KMS-11 (cell line): Measurements from ENCODE around the gene PUSL1.

Source experiments
- H2AFZ ChIP-seq: fragments of 200-600 bp; sonication (generic); 2 replicates; pipeline ENCODE4 v1.6.1; 2016; ENCODE audit warnings: antibody characterized with exemption, mixed run types, low read depth
- H3K27ac ChIP-seq: fragments of 200-600 bp; sonication (generic); 2 replicates; pipeline ENCODE4 v1.6.1; 2016; ENCODE audit warnings: mild to moderate bottlenecking, mixed run types
- H3K27me3 ChIP-seq: fragments of 200-600 bp; sonication (generic); 2 replicates; pipeline ENCODE4 v1.6.1; 2017; ENCODE audit warnings: mild to moderate bottlenecking, low read depth, mixed run types, moderate library complexity; ENCODE audit not compliant: insufficient read depth
- H3K36me3 ChIP-seq: fragments of 200-600 bp; sonication (generic); 2 replicates; pipeline ENCODE4 v1.6.1; 2017; ENCODE audit warnings: mild to moderate bottlenecking, mixed run types; ENCODE audit not compliant: insufficient read depth
- H3K4me1 ChIP-seq: fragments of 200-600 bp; sonication (generic); 2 replicates; pipeline ENCODE4 v1.6.1; 2016; ENCODE audit warnings: mild to moderate bottlenecking, low read depth, mixed run types; ENCODE audit not compliant: poor library complexity, severe bottlenecking
- H3K4me2 ChIP-seq: fragments of 200-600 bp; sonication (generic); 2 replicates; pipeline ENCODE4 v1.7.0; 2016; ENCODE audit warnings: mild to moderate bottlenecking, mixed run types
- H3K4me3 ChIP-seq: fragments of 200-600 bp; sonication (generic); IDR thresholded peaks from 2 replicates; pipeline ENCODE4 v1.6.1; 2017; ENCODE audit warnings: low read depth, low read length, mixed read lengths; ENCODE audit not compliant: insufficient read depth
- H3K79me2 ChIP-seq: fragments of 200-600 bp; sonication (generic); 2 replicates; pipeline ENCODE4 v1.6.1; 2016; ENCODE audit warnings: low read depth, mixed run types; ENCODE audit not compliant: insufficient read depth
- H3K9ac ChIP-seq: fragments of 200-600 bp; sonication (generic); 2 replicates; pipeline ENCODE4 v1.6.1; 2016; ENCODE audit warnings: mild to moderate bottlenecking, mixed run types
- H4K20me1 ChIP-seq: fragments of 200-600 bp; sonication (generic); 2 replicates; pipeline ENCODE4 v1.6.1; 2016; ENCODE audit warnings: mild to moderate bottlenecking, mixed run types; ENCODE audit not compliant: insufficient read depth
- TF ChIP-seq, protein P1 (sequence below): fragments of 200-600 bp; sonication (generic); conservative IDR thresholded peaks from 2 replicates; pipeline ENCODE4 v1.6.1; 2017; ENCODE audit warnings: low read depth, mild to moderate bottlenecking, antibody characterized with exemption, low read length, moderate library complexity, mixed read lengths

PUSL1 gene

DNA sequence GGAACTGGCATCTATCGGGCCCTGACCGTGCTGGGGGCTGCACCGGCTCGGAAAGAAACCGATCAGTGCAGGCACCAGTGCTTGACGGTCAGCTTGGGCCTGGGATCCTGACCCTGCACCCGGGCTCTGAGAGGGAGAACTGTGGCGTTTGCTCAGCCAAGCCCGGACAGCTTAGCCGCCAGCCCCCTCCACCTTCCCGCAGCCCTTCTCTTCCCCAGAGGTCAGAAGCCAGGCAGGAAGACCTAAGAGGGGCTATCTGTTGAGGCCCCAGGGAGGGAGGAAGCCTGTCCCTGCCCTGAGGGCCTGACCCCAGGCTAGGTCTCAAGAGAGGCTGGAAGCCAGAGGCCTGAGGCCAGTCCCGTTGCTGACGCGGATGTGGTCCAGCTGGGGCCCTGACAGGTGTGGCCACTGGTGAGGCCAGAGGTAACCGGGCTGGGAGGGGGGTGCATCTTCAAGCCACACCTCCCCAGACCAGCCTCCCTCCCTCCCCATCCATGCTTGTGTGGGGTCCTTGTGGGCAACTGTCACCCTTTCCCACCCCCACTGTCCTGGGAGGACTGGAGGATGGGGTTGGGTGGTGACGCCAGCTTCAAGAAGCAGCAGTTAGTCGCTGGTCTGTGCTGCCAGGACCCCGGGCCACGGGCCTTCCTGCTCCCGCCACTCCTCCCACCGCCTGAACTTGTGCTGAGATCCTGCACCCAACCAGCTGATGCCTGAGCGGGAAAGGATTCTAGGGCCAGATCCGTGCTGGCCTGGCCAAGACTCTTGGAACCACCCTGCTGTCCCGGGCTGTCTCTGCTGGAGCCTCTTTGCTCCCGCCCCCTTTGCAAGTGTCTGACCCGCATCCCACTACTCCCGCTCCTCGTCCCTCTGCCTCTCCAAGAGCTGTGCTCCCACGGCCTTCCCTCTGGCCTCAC, 43.4 kb downstream of the PUSL1 start:
- H3K36me3 ChIP-seq = no peaks in the 10 kb centered on the region
- no peak overlapping the region for H2AFZ ChIP-seq
- peaks cover 17% of the 10 kb centered on the region for H3K4me1 ChIP-seq
- no peak overlapping the region for H3K4me3 ChIP-seq
- no peak overlapping the region for H3K9ac ChIP-seq
- no peak overlapping the region for H3K27ac ChIP-seq
- no peaks in the 10 kb centered on the region; the same call in 1 of the 2 replicates for H3K27me3 ChIP-seq
- no peaks in the 10 kb centered on the region; the same call in 1 of the 2 replicates for H3K79me2 ChIP-seq
- no peak overlapping the region for H3K4me2 ChIP-seq
- TF ChIP-seq, protein P1, sequence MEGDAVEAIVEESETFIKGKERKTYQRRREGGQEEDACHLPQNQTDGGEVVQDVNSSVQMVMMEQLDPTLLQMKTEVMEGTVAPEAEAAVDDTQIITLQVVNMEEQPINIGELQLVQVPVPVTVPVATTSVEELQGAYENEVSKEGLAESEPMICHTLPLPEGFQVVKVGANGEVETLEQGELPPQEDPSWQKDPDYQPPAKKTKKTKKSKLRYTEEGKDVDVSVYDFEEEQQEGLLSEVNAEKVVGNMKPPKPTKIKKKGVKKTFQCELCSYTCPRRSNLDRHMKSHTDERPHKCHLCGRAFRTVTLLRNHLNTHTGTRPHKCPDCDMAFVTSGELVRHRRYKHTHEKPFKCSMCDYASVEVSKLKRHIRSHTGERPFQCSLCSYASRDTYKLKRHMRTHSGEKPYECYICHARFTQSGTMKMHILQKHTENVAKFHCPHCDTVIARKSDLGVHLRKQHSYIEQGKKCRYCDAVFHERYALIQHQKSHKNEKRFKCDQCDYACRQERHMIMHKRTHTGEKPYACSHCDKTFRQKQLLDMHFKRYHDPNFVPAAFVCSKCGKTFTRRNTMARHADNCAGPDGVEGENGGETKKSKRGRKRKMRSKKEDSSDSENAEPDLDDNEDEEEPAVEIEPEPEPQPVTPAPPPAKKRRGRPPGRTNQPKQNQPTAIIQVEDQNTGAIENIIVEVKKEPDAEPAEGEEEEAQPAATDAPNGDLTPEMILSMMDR = no peak
- H4K20me1 ChIP-seq = no peaks in the 10 kb centered on the region

DNA sequence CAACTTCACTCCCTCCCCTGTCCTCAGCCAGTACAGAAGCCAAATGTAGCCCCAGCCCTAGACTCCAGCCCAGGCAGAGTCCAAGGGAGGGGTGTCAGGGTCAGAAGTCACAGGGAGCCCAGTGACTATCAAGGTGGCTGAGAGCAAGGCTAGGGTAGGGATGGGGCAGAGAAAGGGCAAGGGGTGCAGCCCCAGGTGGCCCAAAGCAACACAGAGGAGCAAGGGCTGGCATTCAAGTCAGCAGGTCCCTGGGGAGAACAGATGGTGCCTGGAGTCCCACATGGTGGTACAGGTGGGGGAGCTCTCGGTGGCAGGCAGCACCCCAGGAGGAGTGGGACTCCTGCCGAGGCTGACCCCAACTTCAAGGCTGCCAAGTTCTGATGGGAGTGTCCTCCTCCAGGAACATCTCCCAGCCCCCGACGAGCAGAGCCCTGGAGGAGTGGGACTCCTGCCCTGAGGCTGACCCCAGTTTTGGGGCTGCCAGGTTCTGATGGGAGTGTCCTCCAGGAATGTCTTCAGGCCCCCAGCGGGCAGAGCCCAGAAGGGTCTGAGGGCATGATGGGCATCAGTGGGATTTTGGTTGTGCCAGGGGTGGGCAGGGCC, 44.5 kb downstream of the PUSL1 start:
- no peaks in the 10 kb centered on the region; the same call in 1 of the 2 replicates for H3K27me3 ChIP-seq

GRCh38 chr1:1353389-1354151, 45.2 kb downstream of the PUSL1 start:
- no peak overlapping the region for H3K4me2 ChIP-seq
- TF ChIP-seq, protein P1 = no peak
- H3K9ac ChIP-seq = no peak overlapping the region
- H3K27me3 ChIP-seq = no peaks in the 10 kb centered on the region; the same call in 1 of the 2 replicates
- no peaks in the 10 kb centered on the region for H3K36me3 ChIP-seq
- H2AFZ ChIP-seq = no peak overlapping the region
- no peak overlapping the region for H3K27ac ChIP-seq
- H3K4me1 ChIP-seq = peaks cover 9% of the 10 kb centered on the region
- H3K4me3 ChIP-seq = no peak overlapping the region
- no peaks in the 10 kb centered on the region for H4K20me1 ChIP-seq
- no peaks in the 10 kb centered on the region for H3K79me2 ChIP-seq

More for the DNA sequence above, 44.5 kb downstream of the PUSL1 start:
- no peak overlapping the region for H3K4me2 ChIP-seq
- no peak overlapping the region for H2AFZ ChIP-seq
- no peaks in the 10 kb centered on the region for H4K20me1 ChIP-seq
- TF ChIP-seq, protein P1 = no peak
- H3K27ac ChIP-seq = no peak overlapping the region
- no peak overlapping the region for H3K9ac ChIP-seq
- H3K79me2 ChIP-seq = no peaks in the 10 kb centered on the region; the same call in 1 of the 2 replicates
- no peak overlapping the region for H3K4me3 ChIP-seq
- H3K36me3 ChIP-seq = no peaks in the 10 kb centered on the region
- peaks cover 10% of the 10 kb centered on the region for H3K4me1 ChIP-seq
